Measurements from ENCODE around the gene ZBTB17.

The ZBTB17 gene

DNA sequence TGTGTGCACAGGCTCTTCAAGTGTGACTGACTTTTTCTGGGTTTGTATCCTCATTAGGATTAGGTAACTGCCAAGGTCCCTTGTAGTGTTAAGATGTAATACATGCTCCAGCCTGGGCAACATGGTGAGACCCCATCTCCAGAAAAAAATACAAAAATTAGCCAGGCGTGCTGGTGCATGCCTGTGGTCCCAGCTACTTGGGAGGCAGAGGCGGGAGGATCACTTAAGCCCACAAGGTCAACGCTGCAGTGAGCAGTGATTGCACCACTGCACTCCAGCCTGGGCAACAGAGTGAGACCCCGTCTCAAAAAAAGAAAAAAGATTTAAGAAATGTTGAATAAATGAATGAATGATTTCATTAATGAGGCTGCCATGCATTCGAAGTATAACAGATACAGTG lies 15.1 kb downstream of the ZBTB17 start:
- no peak for DNase-seq (ENCODE audit: low read depth)

DNA sequence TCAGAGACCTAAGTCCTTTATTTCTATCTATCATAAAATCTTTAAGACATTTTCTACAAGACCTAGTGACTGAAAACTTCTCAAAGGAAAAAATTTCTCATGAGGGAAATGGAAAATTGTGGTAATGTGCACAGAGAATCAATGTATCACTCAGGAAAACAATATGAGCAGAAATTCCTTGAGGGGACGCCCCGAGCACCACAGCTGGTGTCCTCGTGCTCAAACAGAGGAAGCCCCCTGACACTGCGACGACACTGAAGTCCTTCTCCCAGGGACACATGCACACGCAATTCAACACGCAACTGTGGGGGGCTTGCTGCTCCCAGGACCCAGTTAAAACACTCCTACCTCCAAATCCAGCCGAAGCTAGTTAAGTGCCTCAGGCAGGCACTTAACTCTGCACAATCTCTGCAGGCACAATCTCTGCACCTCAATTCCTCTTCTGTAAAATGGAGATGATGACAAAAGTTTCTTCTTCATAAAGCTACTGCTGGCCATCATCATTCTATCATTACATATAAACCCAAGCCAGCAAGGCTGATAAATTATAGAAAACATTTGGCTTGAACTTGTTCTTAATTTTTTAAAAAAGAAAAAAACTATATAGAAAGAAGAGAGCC lies 16.0 kb downstream of the ZBTB17 start:
- DNase-seq (ENCODE audit: low read depth), result no peak

DNA sequence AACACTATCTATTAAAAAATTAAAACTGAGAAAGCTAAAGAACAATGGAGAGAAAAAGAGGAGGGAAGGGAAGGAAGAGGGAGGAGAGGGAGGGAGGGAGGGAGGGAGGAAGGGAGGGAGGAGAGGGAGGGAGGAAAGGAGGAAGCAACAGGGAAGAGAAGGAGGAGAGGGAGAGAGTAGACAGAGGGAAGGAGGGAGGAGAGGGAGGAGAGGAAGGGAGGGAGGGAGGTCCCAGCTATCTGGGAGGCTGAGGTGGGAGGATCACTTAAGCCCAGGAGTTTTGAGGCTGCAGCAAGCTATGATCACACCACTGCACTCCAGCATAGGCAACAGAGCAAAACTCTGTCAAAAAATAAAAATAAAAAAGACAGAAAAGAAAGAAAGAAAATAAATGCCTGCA lies 16.5 kb downstream of the ZBTB17 start:
- DNase-seq (ENCODE audit: low read depth), result no peak

DNA sequence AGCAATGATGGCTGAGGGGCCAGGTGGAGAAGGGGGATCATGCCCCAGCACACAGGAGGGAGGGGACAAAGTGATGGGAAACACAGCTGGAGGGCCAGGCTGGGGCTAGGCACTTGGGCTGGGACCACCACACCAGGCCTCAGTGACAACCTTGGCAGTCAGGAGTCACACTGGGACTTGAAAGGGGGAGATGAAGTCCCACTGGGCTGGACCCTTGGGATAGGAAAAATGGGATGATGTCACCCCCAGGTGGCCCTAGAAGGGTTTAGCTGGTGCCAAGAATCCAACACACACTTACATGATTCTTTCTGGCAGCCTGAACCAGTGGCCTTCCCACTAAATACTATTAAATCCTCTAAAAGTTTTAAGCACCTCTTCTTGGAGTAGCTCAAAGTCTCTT lies 17.1 kb downstream of the ZBTB17 start:
- DNase-seq (ENCODE audit: low read depth), result no peak

DNA sequence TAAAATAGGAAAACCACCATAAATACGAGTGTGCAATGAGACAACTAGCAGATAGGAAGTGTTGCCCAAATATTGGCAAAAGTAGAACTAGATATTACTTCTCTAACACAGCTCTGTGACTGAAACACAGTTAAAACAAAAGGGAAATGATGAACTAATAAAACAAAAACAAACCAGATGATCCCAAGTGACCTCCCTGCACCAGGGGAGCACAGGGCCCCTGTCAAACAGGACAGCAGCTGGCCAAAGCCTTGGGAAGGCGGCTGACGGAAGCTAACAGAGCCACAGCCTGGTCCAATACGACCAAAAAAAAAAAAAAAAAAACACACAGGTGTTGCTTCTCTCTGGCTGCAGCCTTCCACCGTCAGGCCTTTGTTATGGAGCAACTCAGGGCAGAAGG lies 17.8 kb downstream of the ZBTB17 start:
- DNase-seq (ENCODE audit: low read depth), result no peak

DNA sequence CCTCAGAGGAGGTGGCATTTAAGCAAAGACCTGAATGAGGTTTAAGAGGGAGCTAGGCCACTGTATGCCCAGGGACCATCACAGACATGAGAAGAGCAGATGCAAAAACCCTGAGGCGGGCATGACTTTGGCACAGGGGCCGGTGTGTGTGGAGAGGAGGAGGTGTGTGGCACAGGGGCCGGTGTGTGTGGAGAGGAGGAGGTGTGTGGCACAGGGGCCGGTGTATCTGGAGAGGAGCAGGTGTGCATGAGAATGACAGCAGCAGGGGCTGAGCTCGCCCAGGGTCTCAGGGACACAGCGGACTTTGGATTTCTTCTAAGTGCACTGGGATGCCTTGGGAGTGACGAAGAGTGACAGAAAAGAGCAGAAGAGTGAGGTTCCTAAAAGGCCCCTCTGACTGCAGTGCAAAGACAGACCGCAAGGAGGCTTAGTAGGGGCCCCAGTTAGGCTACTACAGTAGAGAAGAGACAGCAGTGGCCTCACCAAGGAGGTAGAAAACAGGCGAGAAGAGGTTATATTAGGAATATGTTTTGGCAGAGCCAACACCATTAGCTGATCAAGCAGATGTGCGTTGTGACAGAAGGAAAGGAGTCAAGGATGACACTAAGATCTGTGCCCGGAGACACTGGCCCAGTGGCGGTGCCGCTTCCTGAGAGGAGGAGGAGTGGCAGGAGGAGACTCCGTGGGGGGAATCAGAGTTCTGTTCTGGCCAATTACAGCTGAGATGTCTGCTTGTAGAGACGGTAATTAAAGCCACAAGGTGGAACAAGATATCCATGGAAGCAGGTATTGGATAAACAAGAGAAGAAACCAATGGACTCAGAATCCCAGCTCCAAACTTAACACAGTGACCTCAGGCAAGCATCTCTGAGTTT lies 18.4 kb downstream of the ZBTB17 start:
- no peak for DNase-seq (ENCODE audit: low read depth)

DNA sequence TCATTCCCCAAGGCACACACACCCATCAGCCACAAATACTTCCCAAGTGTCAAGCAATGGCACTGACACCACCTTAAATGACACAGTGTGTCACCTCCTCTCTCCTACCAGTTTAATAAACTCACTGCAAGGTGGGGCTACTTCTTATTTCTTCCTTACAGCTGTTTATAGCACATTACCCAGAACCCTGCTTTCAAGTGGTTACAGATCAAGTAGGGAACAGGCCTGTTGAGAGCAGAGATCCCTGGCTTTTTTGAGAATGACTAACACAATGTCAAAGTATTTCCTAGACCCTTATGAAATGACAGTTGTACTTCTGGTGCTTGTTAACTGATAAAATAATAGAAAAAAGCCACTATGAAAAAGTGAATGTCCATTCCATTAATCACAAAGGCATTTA lies 19.8 kb downstream of the ZBTB17 start:
- DNase-seq (ENCODE audit: low read depth), result no peak

DNA sequence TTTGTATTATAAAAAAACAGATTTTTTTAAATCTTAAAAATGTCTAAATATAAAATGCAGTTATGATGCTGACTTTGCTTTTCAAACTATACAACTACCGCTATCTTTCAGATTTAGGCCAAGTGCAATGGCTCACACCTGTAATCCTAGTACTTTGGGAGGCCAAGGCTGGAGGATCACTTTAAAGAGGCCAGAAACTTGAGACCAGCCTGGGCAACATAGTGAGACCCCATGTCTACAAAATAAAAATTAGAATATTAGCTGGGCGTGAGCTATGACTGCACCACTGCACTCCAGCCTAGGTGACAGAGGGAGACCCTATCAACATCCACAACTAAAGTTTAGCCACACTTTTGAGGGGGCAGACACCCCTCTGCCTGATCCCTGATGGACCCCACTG lies 20.3 kb downstream of the ZBTB17 start:
- no peak for DNase-seq (ENCODE audit: low read depth)

DNA sequence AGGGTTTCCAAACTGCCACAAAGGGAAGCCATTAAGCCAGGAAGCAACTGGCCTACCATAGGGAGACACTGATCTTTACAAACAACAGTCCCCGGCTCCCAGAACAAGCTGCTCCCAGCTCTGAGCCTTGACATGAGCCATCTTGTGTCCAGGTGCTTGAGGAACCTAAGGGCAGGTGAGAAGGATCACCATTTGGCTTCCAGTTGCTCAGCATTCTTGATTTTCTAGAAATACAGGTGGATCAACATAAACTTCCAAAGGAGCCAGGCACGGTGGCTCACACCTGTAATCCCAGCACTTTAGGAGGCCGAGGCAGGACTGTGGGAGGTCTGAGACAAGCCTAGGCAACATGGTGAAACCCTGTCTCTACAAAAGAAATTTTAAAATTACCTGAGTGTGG lies 21.6 kb downstream of the ZBTB17 start:
- no peak for DNase-seq (ENCODE audit: low read depth)

DNA sequence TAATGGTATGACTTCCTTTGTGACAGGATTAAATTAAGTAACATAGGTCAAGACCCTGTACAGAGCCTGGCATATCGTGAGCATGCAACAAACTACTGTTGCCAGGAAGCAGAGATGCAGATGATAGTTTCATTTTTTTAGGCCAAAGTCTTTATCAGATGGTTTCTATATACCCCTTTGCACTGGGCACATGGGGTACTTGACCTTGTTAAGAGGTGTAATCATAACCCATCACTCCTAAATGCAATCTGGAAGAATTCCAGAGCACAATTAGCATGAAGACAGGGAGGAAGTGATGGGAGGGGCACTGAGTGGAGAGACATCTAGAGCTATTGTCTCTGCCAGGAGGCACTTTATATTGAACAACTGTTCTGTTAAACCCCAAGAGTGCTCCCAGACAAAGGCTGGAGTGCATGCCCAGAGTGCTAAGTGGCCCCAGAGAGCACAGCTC lies 22.1 kb downstream of the ZBTB17 start:
- DNase-seq (ENCODE audit: low read depth), result no peak

DNA sequence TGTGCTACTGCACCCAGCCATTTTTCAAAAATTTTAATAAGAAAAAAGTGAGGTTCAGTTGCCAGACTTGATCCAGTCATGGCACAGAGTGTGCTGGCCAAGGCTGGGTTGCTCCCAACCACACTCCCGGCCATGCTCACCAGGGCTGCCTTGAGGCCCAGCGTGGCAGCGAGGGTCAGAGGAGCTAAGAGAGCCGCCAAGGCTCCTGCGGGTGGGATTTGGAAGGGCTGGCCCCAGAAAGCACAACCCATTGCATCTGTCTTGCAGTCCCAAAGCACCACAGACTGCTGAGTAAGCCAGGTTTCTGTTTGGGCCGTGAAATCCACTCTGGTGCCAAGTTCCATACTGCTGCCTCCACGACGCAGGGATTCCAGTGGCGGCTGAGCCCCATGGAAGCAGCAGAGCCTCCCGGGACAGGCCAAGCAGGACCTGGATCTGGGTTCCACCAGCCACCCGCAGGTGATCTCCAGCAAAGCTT lies 22.6 kb downstream of the ZBTB17 start:
- DNase-seq (ENCODE audit: low read depth), result no peak

DNA sequence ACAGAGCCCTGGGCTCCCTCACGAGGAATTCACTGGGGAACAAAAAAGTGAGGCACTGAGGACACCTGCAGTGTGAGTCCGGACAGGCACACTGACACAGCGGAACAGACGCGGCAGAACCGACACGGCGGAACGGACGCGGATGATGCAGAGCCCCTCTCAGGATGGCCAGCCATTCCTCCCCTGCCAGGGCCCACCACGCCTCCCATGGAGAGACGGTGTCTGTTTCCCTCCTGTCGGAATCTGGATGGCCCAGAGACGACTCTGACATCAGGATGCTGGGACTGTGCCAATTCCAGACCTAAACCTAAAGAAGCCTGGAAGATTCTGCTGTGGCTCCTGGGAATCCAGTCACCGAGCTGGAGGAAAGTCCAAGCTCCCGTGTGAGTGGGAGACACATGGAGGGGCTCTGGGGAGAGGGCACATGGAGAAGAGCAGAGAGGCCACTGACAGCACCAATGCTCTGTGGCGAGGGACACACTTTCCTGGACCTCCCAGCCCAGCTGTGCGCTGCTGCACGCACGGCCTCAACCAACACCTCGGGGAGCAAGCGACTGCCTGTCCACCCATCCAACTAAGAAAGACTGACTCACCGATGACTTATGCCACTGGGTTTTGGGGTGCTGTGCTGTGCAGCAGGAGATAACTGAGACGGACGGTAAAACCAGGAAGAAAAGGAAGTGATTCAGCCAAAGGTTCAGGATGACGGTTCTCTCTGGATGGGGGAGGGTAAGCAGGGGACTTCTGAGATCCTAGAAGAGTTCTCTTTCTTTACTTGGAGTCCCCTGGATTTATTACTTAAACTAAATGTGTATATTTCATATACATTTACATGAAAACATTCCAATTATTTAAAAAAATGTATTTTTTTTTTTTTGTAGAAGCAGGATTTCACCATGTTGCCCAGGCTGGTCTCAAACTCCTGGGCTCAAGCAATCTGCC lies 23.3 kb downstream of the ZBTB17 start:
- peak; percentile 89 for DNase-seq (ENCODE audit: low read depth)

DNA sequence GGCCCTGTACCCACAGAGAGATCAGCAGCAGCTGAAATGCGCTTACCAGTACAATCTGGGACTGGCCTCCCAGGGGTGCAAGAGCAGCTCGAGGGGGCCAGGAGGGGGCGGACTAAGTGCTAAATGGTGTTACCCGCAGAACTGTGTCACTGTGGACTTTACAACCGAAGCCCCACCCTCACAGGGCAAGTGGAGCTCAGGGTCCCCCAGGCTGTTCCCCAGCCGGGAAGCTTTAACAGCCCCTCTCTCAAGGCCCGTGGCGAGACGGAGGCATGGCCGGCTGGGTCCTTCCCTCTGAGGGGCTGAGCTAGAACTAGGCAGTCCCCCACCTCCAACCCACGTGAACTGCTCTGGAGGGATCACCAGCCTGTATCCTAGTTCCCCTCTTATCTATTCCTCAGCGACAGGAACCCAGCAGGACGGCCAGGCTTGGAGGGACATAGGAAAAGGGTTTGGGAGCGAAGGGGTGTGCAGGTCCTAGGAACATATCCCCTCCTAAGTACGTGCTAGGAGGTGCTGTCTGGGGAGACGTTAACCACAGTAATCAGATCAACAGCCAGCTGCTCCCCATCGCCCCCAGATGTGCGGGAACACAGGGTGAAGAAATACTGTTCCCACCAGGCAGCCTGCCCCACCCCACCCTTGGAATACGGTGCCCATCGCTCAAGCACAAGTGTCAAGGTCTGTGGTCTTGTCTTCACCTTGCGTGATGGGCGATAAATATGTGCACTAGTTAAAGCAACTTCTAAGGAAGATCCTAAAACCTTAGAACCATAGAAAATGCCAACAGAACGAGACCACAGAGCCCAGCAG lies 24.4 kb downstream of the ZBTB17 start:
- peak; percentile 54 for DNase-seq (ENCODE audit: low read depth)

DNA sequence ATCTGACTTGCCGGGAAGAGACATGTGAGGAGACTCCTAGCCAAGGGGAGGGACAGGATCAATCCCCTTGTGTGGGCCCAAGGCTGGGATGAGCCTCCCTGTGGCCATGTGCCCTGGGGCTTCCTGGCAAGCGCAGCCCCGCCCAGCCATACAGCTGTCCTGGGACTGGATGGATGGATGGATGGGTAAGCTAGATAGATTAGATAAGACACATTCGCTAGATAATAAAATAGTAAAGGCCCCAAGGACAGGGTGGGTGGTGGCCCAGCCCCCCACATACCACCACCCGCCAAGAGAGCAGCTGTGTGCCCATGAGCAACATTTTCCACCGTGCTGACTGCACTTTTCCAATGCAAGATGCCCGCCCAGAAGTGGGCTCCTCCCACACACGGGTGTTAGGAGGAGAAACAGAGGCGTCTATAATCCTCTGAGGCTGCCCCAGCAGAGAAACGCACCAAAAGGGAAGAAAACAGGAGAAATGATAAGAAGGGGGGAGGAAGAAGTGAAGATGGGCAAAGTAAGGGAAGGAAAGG lies 25.1 kb downstream of the ZBTB17 start:
- no peak for DNase-seq (ENCODE audit: low read depth)

DNA sequence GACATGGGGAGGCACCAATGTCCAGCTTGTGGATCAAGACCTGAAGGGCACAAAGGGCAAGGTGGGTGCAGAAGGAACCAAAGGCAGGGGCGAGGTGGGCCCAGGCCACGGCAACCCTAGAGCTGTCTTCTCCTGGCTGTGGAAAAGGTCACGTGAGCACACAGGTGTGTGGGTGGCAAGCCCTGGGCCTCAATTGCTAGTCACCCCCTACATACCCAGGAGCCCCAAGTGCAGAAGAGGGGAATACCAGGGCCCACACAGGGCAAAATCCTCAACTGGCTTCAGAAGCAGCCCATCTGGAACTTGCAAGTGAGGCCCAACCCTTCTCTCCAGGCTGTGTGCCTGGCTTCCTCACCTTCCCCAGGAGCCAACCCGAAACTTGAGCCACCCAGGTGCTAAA lies 25.6 kb downstream of the ZBTB17 start:
- no peak for DNase-seq (ENCODE audit: low read depth)

DNA sequence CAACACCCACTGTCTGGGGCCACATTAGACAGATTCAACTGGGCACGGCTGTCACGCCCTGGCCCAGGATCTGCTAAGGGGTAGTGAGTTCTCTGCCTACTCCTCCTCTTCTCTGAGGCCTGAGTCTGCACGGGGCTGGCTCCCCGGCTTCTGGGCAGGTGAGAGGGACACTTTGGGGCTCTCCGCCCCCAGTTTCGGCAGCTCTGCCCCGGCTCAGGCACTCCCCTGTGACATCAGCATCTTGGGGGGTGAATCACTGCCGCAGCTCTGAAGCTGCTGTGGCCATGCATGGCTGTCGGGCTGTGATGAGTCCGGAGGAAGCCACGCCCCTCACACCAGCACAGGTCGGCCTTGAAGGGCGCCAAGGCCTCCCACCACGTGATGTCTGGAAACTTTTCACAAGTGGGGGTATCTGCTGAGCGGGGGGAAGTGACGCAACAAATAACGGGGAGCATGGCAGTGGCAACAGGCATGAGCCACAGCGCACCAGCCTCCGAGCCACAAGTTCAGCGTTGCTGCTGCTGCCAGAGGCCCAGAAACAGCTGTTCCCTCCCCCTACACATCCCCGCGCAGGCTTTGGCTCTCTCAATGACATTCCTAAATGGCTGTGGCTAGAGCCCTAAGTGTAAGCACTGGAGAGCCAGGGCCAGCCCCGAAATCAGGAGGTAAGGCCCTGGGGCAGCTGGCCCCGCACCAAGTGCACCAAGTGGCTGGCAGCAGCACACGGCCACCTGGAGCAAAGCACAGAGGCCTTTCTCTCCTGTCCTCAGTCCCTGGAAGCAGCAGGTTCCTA lies 26.3 kb downstream of the ZBTB17 start:
- DNase-seq (ENCODE audit: low read depth), result no peak

DNA sequence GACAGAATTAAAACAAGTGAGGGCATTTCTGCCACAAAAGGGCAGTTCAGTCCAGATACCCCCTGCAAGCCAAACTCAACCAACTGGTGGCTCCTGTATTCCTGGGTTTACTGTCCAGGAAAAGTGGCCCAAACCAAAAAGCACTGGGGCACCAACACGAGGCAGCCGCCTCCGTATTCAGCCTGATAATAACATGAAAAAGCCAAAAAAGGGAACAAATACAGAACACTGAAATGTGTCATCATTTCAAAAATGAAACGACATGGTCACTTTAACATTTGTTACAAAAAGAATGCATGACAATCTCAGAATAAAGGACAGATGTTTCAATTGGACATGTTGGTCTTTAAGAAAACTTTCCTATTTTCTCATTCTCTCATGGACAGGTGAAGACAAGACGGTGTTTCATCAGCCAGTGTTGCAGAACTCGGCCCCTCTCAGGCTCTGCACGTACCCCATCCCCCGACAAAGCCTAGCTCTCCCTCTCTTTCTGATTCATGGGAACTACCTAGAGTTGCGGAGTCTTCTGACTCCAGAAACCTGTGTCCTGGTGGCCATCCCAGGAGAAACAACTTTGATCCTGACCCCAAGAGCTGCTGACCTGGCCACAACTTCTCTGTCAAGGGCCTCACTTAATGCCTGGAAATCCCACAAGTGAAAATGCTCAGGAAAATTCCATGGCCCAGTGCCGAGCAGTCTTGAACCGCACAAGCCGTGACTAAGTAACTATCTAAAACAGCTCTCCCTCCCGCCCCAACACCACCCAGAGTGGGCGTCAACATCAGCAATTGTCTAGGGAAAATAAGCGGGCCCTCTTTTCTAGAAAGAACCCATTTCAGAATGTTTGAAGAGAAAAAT lies 27.1 kb downstream of the ZBTB17 start:
- DNase-seq (ENCODE audit: low read depth), result no peak

DNA sequence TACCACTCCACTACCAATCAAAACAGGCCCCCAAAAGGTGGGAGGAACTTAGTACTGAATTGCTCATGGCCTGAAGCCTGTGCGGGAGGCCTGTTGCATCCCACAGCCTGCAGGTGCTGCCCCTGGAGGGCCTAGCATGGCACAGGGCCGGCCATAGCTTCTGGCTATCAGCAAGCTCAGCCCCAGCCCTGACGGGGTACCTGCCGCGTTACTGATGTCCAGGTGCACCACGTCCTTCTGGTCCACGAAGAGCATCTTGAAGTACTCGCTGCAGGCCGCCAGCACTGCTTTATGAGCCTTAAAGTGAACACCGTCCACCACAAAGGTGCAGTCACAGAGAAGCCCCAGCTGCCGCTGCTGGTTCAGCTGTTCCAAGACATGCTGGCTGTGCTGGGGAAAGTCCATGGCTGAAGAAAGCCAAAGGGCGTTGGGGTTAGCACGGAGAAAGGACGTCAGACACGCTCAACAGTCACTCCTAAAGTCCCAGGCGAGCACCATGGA lies 27.8 kb downstream of the ZBTB17 start:
- DNase-seq (ENCODE audit: low read depth), result no peak

DNA sequence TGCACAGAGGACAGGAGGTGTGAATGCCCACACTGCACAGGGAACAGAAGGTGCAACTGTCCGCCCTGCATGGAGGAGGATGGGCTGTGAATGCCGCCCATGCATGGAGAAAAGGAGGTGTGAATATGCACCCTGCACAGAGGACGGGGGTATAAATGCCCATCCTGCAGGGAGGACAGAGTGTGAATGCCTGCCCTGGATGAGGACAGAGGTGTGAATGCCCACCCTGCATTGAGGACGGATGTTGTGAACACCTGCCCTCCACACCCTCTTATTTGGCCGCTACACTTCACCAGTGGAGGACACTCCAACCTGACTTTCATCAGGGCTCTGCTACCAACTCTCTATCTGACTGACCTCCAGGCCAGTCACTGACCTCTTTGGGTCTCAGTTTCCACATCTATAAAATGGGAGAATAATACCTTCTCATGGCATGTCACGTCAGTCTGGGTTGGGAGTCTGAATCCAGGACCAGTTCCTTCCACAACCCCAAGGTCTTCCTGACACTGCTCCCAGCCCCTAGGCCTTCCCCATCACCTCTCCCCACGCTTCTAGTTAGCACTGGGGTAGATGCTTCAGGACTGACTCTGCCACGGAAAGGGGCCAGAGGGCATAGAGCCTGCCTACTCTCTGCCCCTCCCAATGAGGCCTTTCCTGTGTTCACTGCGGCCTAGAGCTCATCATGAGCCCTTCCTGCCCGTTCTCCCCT lies 28.4 kb downstream of the ZBTB17 start:
- DNase-seq (ENCODE audit: low read depth), result no peak

Data from CMK (cell line).